ENCODE results near the gene XPO5. TPM values are rescaled to one million over a fixed set of nuclear protein-coding genes. Genes with fewer than 3 reads are reported as not detected.
"Not testable (repeated sequence)": the region's sequence is repeated elsewhere in the genome, so short reads cannot be mapped to it uniquely, and the experiment has no call there.

XPO5 gene
- total RNA-seq, 1 donor from 2014 or later, result 36.5 TPM

DNA sequence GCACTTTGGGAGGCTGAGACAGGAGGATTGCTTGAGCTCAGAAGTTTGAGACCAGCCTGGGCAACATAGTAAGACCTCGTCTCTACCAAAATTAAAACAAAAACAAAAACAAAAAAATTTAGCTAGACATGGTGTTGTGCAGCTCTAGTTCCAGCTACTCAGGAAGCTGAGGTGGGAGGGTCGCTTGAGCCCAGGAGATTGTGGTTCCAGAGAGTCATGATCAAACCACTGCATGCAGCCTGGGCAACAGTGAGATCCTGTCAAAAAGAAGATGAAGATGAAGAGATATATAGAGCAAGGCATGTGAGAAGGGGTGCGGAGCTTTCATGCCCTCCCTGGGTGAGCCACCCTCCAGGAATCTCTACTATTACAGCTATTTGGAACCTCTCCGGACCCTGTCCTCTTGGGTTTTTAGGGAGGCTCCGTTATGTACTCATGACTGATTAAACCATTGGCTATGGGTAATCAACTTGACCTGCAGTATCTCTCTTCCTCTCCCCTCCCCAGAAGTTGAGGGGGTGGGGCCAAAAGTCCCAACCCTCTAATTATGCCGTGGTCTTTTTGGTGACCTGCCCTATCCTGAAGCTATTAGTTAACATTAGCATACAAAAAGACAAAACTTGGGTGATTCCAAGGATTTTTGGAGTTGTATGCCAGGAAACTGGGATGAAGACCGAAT, 9.2 kb upstream of the XPO5 start:
- ATAC-seq, result no peak

DNA sequence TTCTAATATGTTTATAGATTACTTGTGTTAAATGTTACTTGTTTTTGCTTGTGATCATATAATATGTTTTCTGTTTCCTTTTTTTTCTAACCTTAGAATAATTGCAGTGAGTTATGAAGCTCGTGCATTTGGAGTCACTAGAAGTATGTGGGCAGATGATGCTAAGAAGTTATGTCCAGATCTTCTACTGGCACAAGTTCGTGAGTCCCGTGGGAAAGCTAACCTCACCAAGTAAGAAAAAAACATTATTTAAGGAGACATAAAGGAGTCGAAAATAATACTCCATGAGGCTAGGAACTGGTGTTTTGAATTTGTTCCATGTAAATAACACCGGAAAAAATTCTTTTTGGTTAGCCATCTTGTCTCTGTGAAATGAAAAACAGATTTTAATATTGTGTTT, 7.1 kb upstream of the XPO5 start:
- ATAC-seq, result no peak

- ATAC-seq, result no peak
Observed at GRCh38 chr6:43579171-43579570, 3.3 kb upstream of the XPO5 start.

DNA sequence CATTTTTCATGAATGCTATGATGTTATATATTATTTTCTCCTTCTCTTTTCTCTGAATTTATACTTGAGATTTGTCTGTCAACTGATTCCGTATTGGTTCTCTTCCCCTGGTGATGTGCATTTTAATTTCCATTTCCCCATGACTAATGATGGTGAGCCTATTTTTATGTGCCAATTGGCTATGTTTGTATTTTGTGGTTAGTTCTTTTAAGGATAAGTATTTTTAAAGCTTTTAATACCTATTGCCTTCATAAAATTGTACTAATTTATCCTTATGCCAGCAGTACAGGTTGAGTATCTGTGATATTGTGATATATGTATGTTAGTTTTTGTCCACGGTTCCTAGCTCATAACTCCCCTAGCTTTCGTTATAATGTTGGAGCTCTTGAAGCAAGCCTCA, 2.9 kb upstream of the XPO5 start:
- ATAC-seq, result no peak

- no peak for ATAC-seq
Observed at GRCh38 chr6:43575105-43575771, 600 bp downstream of the XPO5 start.

GRCh38 chr6:43572015-43572414, 3.8 kb downstream of the XPO5 start:
- ATAC-seq, result no peak

GRCh38 chr6:43570876-43571441, 4.9 kb downstream of the XPO5 start:
- ATAC-seq, result peak; percentile 72

DNA sequence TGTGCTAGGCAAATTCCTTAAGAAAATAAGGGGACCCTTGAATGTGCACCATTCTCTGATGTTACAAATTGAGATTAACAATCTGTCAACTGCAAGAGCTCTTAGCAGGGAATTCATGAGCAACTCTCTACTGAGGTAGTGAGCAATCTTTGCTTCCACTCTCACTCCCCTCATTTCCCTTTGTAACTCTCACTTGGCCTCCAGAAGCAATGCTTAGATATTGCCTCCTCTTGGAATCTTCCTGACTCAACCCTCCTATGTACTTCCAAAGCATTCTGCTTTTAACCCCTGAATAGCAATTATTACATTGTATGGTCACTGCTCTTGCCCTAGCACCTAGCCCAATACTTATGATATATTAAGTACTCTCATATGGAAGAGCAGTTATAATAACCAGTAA, 16.5 kb downstream of the XPO5 start:
- ATAC-seq, result no peak

GRCh38 chr6:43557620-43558019, 18.2 kb downstream of the XPO5 start:
- ATAC-seq, result not testable (repeated sequence)

DNA sequence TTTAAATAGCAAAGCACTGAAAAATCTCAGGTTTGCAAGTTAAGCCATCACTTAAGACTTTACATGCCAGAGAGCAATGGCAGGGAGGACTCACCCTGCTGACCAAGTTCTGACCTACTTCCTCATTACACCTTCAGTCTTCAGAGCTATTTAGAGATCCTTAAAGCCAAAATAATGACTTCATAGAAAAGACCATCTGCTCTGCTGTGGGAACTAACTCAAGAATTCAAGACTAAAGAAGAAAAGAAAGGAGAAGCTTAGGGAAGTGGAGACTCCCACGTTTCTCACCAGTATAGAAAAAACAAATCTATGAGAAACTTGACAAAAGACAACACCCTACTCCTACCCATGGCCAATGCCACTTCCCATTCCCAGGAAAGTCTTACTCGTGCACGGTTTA, 28.6 kb downstream of the XPO5 start:
- ATAC-seq, result no peak

- ATAC-seq, result no peak
Observed at GRCh38 chr6:43544461-43544860, 31.4 kb downstream of the XPO5 start.

- no peak for ATAC-seq
Observed at GRCh38 chr6:43541774-43542471, 33.9 kb downstream of the XPO5 start.

GRCh38 chr6:43540507-43540906, 35.3 kb downstream of the XPO5 start:
- no peak for ATAC-seq

- not testable (repeated sequence) for ATAC-seq
Observed at GRCh38 chr6:43539409-43539808, 36.4 kb downstream of the XPO5 start.

DNA sequence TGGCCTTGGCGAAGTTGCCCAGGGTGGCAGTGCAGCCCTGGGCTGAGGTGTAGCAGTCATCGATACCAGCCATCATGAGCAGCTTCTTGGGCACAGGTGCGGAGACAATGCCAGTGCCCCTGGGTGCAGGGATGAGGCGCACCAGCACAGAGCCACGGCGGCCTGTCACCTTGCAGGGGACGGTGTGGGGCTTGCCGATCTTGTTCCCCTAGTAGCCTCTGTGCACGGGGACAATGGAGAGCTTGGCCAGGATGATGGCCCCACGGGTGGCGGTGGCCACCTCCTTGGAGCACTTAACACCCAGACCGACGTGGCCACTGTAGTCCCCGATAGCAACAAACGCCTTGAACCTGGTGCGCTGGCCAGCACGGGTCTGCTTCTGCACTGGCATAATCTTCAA, 36.9 kb downstream of the XPO5 start:
- not testable (repeated sequence) for ATAC-seq

DNA sequence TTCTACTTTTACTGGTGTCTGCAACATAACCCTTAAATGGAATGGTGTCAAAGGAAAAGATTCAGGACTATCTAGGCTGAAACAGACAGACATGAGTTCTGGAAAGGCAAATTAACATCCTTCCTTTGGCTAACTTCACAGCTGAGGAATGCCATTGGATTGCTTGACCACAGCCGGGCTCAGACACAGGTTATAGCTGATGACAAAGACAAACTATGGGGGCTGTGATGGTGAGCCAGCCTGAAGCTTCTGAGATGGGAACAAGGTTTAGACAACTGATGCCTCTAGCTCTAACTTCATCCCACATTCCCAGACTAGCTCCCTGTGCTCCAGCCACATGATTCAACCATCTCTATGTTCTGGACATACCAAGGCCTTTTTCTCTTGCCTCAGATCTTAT, 43.6 kb downstream of the XPO5 start:
- no peak for ATAC-seq

DNA sequence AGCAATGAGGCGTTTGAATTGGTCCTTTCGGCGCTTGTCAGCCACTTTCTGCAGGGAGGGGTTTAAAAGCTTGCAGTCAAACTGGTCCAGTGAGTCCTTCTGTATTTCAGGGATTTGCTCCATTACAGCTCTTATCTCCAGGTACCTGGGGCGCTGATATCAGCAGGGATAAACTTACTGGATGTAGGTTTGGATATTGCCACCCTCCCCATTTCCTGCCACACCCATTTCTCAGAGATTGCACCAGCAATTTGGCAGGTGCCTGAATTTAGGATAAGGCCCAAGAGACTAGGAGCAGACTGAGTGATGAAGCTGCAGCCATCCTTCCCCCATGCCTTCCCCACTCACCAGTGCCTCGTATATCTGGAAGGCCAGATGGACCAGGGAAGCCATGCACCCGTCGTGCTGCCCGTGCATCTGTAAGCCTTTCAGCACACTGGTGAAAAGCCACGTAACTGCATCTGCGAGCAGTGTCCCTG, 51.3 kb downstream of the XPO5 start:
- no peak for ATAC-seq

- no peak for ATAC-seq
Observed at GRCh38 chr6:43523284-43523683, 52.6 kb downstream of the XPO5 start.

DNA sequence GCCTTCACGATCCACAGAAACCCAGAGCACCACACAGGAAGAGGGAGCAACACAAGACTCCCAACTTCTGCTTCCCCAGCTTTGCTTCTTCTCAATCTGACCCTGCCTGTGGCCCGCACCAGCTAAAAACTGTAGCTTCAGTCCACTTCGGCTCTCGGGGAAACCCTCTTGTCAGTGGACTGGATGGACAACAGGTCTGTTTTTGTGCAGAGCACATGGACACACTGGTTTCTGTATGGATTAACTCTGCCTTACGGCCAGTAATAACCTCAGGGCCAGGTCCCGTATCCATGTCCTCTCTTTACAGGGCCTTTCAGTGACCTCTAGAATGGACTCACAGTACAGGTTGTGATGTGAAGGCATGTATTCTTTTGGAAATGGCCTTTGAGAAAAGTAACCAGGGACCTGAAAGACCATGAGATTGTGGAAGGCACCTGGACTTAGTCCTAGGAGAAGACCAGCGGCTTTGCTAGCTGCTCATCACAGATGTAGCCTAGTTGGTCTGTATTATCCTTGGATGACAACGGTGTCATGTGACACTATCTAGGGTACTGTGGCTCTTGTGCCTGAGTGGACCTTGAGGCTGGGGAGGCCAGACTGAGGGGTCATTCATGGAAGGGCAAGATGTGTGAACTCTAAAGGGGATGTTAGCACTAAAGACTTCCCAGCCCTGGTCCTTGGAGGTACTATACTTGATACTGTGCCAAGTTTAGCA, 53.1 kb downstream of the XPO5 start:
- peak; percentile 8 for ATAC-seq

GRCh38 chr6:43521836-43522235, 54.0 kb downstream of the XPO5 start:
- ATAC-seq, result no peak

DNA sequence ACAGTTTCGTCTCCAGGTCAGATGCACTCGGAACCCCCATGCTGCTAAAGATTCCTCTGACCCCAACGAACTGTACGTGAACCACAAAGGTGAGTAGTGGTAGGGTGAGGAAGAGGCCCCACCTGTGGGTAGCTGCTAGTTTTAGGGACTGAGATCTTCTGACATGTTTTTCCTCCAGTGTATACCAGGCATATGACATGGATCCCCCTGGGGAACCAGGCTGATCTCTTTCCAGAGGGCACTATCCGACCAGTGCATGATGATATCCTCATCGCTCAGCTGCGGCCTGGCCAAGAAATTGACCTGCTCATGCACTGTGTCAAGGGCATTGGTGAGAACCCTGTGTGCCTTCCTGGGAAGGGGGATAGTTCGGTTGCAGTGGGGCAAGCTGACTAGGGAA, 55.7 kb downstream of the XPO5 start:
- ATAC-seq, result no peak

GRCh38 chr6:43517505-43518357, 58.1 kb downstream of the XPO5 start:
- no peak for ATAC-seq

All from esophagus mucosa (tissue), 1 donor.